GM23338 (cell line): ENCODE data around the gene KCNJ16. TPM values are rescaled to one million over a fixed set of nuclear protein-coding genes. Genes with fewer than 3 reads are reported as not detected.

Source experiments
- ATAC-seq: fragments of 200-7000 bp; cut with Tn5 transposase; 3 replicates; pipeline ENCODE4 v1.9.1; 2020
- DNase-seq: peaks from one replicate; pipeline ENCODE4 v3.0.0-alpha.2; 2015; ENCODE audit warnings: low spot score
- H2AFZ ChIP-seq: fragments of 200-600 bp; sonication (generic); 2 replicates; pipeline ENCODE4 v1.8.0; 2016; ENCODE audit warnings: antibody characterized with exemption, mild to moderate bottlenecking, moderate library complexity
- H3F3A ChIP-seq: fragments of 200-600 bp; sonication (generic); replicated peaks from 2 replicates; pipeline ENCODE4 v1.8.0; 2017; ENCODE audit warnings: antibody characterized with exemption, mixed run types, low read depth
- H3K27ac ChIP-seq: fragments of 200-600 bp; sonication (generic); 2 replicates; pipeline ENCODE4 v1.6.1; 2016; ENCODE audit warnings: low read depth
- H3K27me3 ChIP-seq: fragments of 200-600 bp; sonication (generic); 2 replicates; pipeline ENCODE4 v1.8.0; 2016; ENCODE audit warnings: mild to moderate bottlenecking, mixed run types, moderate library complexity; ENCODE audit not compliant: insufficient read depth
- H3K36me3 ChIP-seq: fragments of 200-600 bp; sonication (generic); 2 replicates; pipeline ENCODE4 v1.8.0; 2016; ENCODE audit warnings: mild to moderate bottlenecking; ENCODE audit not compliant: insufficient read depth
- H3K4me1 ChIP-seq: fragments of 200-600 bp; sonication (generic); 2 replicates; pipeline ENCODE4 v1.8.0; 2016; ENCODE audit warnings: mild to moderate bottlenecking, moderate library complexity; ENCODE audit not compliant: insufficient read depth
- H3K4me2 ChIP-seq: fragments of 200-600 bp; sonication (generic); 2 replicates; pipeline ENCODE4 v1.7.1; 2017; ENCODE audit warnings: mixed run types
- H3K4me3 ChIP-seq: fragments of 200-600 bp; sonication (generic); 2 replicates; pipeline ENCODE4 v1.6.1; 2016; ENCODE audit warnings: mixed run types
- H3K79me2 ChIP-seq: fragments of 200-600 bp; sonication (generic); replicated peaks from 2 replicates; pipeline ENCODE4 v1.8.0; 2017; ENCODE audit warnings: mild to moderate bottlenecking; ENCODE audit not compliant: insufficient read depth
- H3K9me2 ChIP-seq: fragments of 200-600 bp; sonication (generic); 2 replicates; pipeline ENCODE4 v1.8.0; 2017; ENCODE audit not compliant: insufficient read depth
- H4K20me1 ChIP-seq: fragments of 200-600 bp; sonication (generic); replicated peaks from 2 replicates; pipeline ENCODE4 v1.8.0; 2017; ENCODE audit warnings: mild to moderate bottlenecking; ENCODE audit not compliant: insufficient read depth
- H3K27ac Mint-ChIP-seq: 2 replicates; pipeline ENCODE4 v1.8.0; 2020; ENCODE audit warnings: inconsistent platforms, mild to moderate bottlenecking, moderate library complexity, mixed read lengths
- H3K27me3 Mint-ChIP-seq: 3 replicates; pipeline ENCODE4 v1.8.0; 2022; ENCODE audit warnings: low read depth, mild to moderate bottlenecking, moderate library complexity, mixed read lengths, inconsistent platforms; ENCODE audit not compliant: insufficient read depth, poor library complexity
- H3K36me3 Mint-ChIP-seq: 3 replicates; pipeline ENCODE4 v1.8.0; 2021; ENCODE audit warnings: low read depth, mild to moderate bottlenecking, inconsistent platforms, moderate library complexity, mixed read lengths
- H3K4me1 Mint-ChIP-seq: 3 replicates; pipeline ENCODE4 v1.8.0; 2020; ENCODE audit warnings: mild to moderate bottlenecking, inconsistent platforms, mixed read lengths
- H3K4me3 Mint-ChIP-seq: 3 replicates; pipeline ENCODE4 v1.8.0; 2021; ENCODE audit warnings: moderate library complexity, mild to moderate bottlenecking, inconsistent platforms, mixed read lengths
- H3K9me3 Mint-ChIP-seq: 3 replicates; pipeline ENCODE4 v1.8.0; 2020; ENCODE audit warnings: moderate library complexity, mild to moderate bottlenecking, inconsistent platforms, mixed read lengths
- CREB1 ChIP-seq: fragments of 250-450 bp; sonication (Bioruptor Pico); IDR thresholded peaks from 2 replicates; pipeline ENCODE4 v1.5.0; 2020; ENCODE audit warnings: low read depth, mild to moderate bottlenecking, moderate library complexity
- CTCF ChIP-seq, 2 experiments: fragments of 200-600 bp in 1 of 2; sonication (generic) in 1 of 2; conservative IDR thresholded peaks; 2 replicates each; pipeline versions ENCODE4 v1.5.1 to v1.6.1; 2016 to 2017; ENCODE audit warnings: antibody characterized with exemption in 2 of 2, low read depth in 2 of 2, mild to moderate bottlenecking in 2 of 2, moderate library complexity in 1 of 2
- ETS1 ChIP-seq: IDR thresholded peaks from 2 replicates; pipeline ENCODE4 v1.6.1; 2016; ENCODE audit warnings: antibody characterized with exemption
- EZH2 ChIP-seq: fragments of 200-600 bp; sonication (generic); IDR thresholded peaks from one replicate; pipeline ENCODE4 v1.8.0; 2017; ENCODE audit warnings: antibody characterized with exemption, mild to moderate bottlenecking, low read depth; ENCODE audit not compliant: unreplicated experiment
- EZH2phosphoT487 ChIP-seq: fragments of 200-600 bp; sonication (generic); IDR thresholded peaks from one replicate; pipeline ENCODE4 v1.8.1; 2018; ENCODE audit warnings: antibody characterized with exemption; ENCODE audit not compliant: unreplicated experiment
- JUNB ChIP-seq: IDR thresholded peaks from one replicate; pipeline ENCODE4 v1.6.1; 2016; ENCODE audit warnings: antibody characterized with exemption; ENCODE audit not compliant: unreplicated experiment
- NANOG ChIP-seq: IDR thresholded peaks from 2 replicates; pipeline ENCODE4 v1.6.1; 2016; ENCODE audit warnings: antibody characterized with exemption, borderline replicate concordance
- POLR2AphosphoS5 ChIP-seq: IDR thresholded peaks from 2 replicates; pipeline ENCODE4 v1.6.1; 2016; ENCODE audit warnings: antibody characterized with exemption, low read depth
- REST ChIP-seq: IDR thresholded peaks from one replicate; pipeline ENCODE4 v1.6.1; 2018; ENCODE audit warnings: antibody characterized with exemption; ENCODE audit not compliant: unreplicated experiment
- STAT1 ChIP-seq: IDR thresholded peaks from one replicate; pipeline ENCODE4 v1.6.1; 2016; ENCODE audit warnings: antibody characterized with exemption; ENCODE audit not compliant: unreplicated experiment
- ZNF114 ChIP-seq: fragments of 250-450 bp; sonication (Bioruptor Pico); IDR thresholded peaks from 2 replicates; pipeline ENCODE4 v1.5.0; 2020; ENCODE audit warnings: mild to moderate bottlenecking, moderate library complexity
- ZNF331 ChIP-seq: fragments of 250-450 bp; sonication (Bioruptor Pico); IDR thresholded peaks from 2 replicates; pipeline ENCODE4 v1.5.0; 2020; ENCODE audit warnings: low read depth, mild to moderate bottlenecking, moderate library complexity
- ZNF462 ChIP-seq: fragments of 250-450 bp; sonication (Bioruptor Pico); IDR thresholded peaks from 2 replicates; pipeline ENCODE4 v1.5.0; 2020; ENCODE audit warnings: mild to moderate bottlenecking, moderate library complexity
- long read RNA-seq: library from polyadenylated mRNA; unstranded; transcript quantifications from one replicate; pipeline ENCODE4 v2.0.0, GENCODE V29; 2020; ENCODE audit not compliant: unreplicated experiment
- polyA plus RNA-seq: library from polyadenylated mRNA; unstranded; fragments of >200 nt; fragmentation: Nextera tagmentation; extraction: Ambion mirVana; gene quantifications from 2 replicates; pipeline ENCODE4 v1.2.1, GENCODE V29; 2016
- total RNA-seq: library from RNA; depleted of rRNA; stranded (reverse); fragments of >200 nt; shearing (Covaris generic); gene quantifications from 2 replicates; pipeline ENCODE4 v1.2.3, GENCODE V29; 2014; rRNA removed

KCNJ16 gene
- not detected in 2 replicates for total RNA-seq
- not detected in 2 replicates for polyA plus RNA-seq
- long read RNA-seq: 0 reads

DNA sequence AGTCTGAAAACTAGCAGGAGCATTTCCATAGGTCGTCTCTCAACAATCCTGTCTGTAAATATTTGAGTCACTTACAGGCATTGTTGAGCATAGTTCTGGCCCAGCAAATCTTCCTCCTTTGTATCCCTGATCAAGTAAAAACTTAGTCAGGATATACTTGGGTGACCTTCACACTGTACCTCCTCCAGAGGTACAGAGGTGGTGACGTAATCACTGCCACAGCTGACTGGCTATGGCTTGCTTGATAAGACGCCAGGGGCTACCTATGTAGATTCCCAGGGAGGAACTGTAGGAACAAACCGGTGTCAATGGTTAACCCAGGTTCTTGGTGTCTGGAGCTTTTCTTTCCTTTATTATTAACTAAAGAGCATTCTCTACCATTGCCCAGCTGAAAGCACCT is at the start of gene KCNJ16:
KCNJ16 (plus strand) TSS at position 270 of the 400 bp plus-strand sequence. CDS start 56,863 bp downstream, outside the sequence.
- DNase-seq (no peak), ATAC-seq (no peak)
- H3K27ac ChIP-seq: no peak within 1 kb of the TSS
- H3K9me2 ChIP-seq: no peaks in the 10 kb centered on the region
- no peaks in the 10 kb centered on the region for H3K36me3 Mint-ChIP-seq
- H3K4me1 Mint-ChIP-seq: peaks cover 11% of the 10 kb centered on the region; the same call in 2 of the 3 replicates
- H4K20me1 ChIP-seq: no peaks in the 10 kb centered on the region
- no peak within 1 kb of the TSS for H2AFZ ChIP-seq
- no peaks in the 10 kb centered on the region for H3K36me3 ChIP-seq
- peaks cover 1% of the 10 kb centered on the region; the same call in 1 of the 2 replicates for H3K4me1 ChIP-seq
- H3K4me3 Mint-ChIP-seq: no peak within 1 kb of the TSS
- H3K27me3 Mint-ChIP-seq: no peaks in the 10 kb centered on the region
- H3K4me2 ChIP-seq: no peak within 1 kb of the TSS
- H3F3A ChIP-seq: no peaks in the 10 kb centered on the region
- no peak within 1 kb of the TSS for H3K27ac Mint-ChIP-seq
- no peaks in the 10 kb centered on the region for H3K9me3 Mint-ChIP-seq
- no peak within 1 kb of the TSS for H3K4me3 ChIP-seq
- no peaks in the 10 kb centered on the region for H3K27me3 ChIP-seq
- no peaks in the 10 kb centered on the region for H3K79me2 ChIP-seq
- TF ChIP-seq ZNF462 (CRISPR knock-in tag) (no peak), ETS1 (no peak), CTCF (conservative IDR thresholded peaks at IDR 0.05; ENCODE audit: low read depth in 2 of 2) (no peak), JUNB (no peak), STAT1 (no peak), POLR2AphosphoS5 (no peak), ZNF114 (no peak), ZNF331 (CRISPR knock-in tag) (no peak), CREB1 (no peak), EZH2 (no peak), REST (no peak), EZH2phosphoT487 (no peak), NANOG (no peak)
